ENCODE measurements around the gene SPON1.

DNA sequence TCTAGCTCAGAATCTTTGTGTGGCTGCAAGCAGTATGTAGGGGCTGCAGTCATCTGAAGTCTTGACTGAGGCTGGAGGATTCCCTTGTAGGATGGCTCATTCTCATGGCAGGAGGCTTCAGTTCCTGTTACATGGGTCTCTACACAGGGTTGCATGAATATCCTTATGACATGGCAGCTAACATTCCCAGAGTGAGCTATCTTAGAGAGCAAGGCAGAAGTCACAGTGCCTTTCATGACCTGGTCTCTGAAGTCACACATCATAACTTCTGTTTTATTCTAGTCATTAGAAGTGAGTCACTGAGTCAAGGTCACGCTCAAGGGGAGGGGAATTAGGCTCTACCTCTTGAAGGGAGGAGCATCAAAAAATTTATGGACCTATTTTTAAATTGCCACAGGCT lies 10.3 kb upstream of the SPON1 start:
- no peak for TF ChIP-seq TAF1 (conservative IDR thresholded peaks at IDR 0.05)
- TF ChIP-seq, protein P1, sequence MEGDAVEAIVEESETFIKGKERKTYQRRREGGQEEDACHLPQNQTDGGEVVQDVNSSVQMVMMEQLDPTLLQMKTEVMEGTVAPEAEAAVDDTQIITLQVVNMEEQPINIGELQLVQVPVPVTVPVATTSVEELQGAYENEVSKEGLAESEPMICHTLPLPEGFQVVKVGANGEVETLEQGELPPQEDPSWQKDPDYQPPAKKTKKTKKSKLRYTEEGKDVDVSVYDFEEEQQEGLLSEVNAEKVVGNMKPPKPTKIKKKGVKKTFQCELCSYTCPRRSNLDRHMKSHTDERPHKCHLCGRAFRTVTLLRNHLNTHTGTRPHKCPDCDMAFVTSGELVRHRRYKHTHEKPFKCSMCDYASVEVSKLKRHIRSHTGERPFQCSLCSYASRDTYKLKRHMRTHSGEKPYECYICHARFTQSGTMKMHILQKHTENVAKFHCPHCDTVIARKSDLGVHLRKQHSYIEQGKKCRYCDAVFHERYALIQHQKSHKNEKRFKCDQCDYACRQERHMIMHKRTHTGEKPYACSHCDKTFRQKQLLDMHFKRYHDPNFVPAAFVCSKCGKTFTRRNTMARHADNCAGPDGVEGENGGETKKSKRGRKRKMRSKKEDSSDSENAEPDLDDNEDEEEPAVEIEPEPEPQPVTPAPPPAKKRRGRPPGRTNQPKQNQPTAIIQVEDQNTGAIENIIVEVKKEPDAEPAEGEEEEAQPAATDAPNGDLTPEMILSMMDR (IDR thresholded peaks at IDR 0.05; ENCODE audit: low read depth, low read length, missing input control) = no peak
- TF ChIP-seq, protein P2, sequence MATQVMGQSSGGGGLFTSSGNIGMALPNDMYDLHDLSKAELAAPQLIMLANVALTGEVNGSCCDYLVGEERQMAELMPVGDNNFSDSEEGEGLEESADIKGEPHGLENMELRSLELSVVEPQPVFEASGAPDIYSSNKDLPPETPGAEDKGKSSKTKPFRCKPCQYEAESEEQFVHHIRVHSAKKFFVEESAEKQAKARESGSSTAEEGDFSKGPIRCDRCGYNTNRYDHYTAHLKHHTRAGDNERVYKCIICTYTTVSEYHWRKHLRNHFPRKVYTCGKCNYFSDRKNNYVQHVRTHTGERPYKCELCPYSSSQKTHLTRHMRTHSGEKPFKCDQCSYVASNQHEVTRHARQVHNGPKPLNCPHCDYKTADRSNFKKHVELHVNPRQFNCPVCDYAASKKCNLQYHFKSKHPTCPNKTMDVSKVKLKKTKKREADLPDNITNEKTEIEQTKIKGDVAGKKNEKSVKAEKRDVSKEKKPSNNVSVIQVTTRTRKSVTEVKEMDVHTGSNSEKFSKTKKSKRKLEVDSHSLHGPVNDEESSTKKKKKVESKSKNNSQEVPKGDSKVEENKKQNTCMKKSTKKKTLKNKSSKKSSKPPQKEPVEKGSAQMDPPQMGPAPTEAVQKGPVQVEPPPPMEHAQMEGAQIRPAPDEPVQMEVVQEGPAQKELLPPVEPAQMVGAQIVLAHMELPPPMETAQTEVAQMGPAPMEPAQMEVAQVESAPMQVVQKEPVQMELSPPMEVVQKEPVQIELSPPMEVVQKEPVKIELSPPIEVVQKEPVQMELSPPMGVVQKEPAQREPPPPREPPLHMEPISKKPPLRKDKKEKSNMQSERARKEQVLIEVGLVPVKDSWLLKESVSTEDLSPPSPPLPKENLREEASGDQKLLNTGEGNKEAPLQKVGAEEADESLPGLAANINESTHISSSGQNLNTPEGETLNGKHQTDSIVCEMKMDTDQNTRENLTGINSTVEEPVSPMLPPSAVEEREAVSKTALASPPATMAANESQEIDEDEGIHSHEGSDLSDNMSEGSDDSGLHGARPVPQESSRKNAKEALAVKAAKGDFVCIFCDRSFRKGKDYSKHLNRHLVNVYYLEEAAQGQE (IDR thresholded peaks at IDR 0.05) = no peak
- TF ChIP-seq, protein P3, sequence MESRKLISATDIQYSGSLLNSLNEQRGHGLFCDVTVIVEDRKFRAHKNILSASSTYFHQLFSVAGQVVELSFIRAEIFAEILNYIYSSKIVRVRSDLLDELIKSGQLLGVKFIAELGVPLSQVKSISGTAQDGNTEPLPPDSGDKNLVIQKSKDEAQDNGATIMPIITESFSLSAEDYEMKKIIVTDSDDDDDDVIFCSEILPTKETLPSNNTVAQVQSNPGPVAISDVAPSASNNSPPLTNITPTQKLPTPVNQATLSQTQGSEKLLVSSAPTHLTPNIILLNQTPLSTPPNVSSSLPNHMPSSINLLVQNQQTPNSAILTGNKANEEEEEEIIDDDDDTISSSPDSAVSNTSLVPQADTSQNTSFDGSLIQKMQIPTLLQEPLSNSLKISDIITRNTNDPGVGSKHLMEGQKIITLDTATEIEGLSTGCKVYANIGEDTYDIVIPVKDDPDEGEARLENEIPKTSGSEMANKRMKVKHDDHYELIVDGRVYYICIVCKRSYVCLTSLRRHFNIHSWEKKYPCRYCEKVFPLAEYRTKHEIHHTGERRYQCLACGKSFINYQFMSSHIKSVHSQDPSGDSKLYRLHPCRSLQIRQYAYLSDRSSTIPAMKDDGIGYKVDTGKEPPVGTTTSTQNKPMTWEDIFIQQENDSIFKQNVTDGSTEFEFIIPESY (IDR thresholded peaks at IDR 0.05) = no peak
- TF ChIP-seq, protein P4, sequence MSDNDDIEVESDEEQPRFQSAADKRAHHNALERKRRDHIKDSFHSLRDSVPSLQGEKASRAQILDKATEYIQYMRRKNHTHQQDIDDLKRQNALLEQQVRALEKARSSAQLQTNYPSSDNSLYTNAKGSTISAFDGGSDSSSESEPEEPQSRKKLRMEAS (IDR thresholded peaks at IDR 0.05) = no peak
- TF ChIP-seq GABPA (IDR thresholded peaks at IDR 0.05 in 1 of 2, conservative IDR thresholded peaks at IDR 0.05 in 1 of 2) = no peak
- no peak for TF ChIP-seq YY1 (IDR thresholded peaks at IDR 0.05)
- TF ChIP-seq FOXA1 (IDR thresholded peaks at IDR 0.05) = no peak
- TF ChIP-seq, protein P5, sequence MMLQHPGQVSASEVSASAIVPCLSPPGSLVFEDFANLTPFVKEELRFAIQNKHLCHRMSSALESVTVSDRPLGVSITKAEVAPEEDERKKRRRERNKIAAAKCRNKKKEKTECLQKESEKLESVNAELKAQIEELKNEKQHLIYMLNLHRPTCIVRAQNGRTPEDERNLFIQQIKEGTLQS (IDR thresholded peaks at IDR 0.05) = no peak
- no peak for TF ChIP-seq JUND (IDR thresholded peaks at IDR 0.05)
- no peak for TF ChIP-seq RAD21 (IDR thresholded peaks at IDR 0.05)
- no peak for TF ChIP-seq SP1 (IDR thresholded peaks at IDR 0.05)
- no peak for TF ChIP-seq RXRA (IDR thresholded peaks at IDR 0.05)
